Progenitor cell of endocrine pancreas (in vitro differentiated cells): ENCODE results near the gene GFAP. TPM values are rescaled to one million over a fixed set of nuclear protein-coding genes. Genes with fewer than 3 reads are reported as not detected.

ENCODE experiments used
- DNase-seq: peaks from one replicate; pipeline ENCODE4 v3.0.0; 2021; ENCODE audit warnings: low spot score; ENCODE audit not compliant: unreplicated experiment
- H3K27ac Mint-ChIP-seq: 2 replicates; pipeline ENCODE4 v1.8.0; 2021; ENCODE audit warnings: mild to moderate bottlenecking, moderate library complexity, mixed read lengths
- H3K27me3 Mint-ChIP-seq: 2 replicates; pipeline ENCODE4 v1.8.0; 2021; ENCODE audit warnings: mixed read lengths
- H3K36me3 Mint-ChIP-seq: 2 replicates; pipeline ENCODE4 v1.8.0; 2022; ENCODE audit warnings: mixed read lengths; ENCODE audit not compliant: insufficient read depth
- H3K4me1 Mint-ChIP-seq: 2 replicates; pipeline ENCODE4 v1.8.0; 2021; ENCODE audit warnings: low read depth, mixed read lengths
- H3K4me3 Mint-ChIP-seq: 2 replicates; pipeline ENCODE4 v1.8.0; 2021; ENCODE audit warnings: low read depth, mild to moderate bottlenecking, moderate library complexity, mixed read lengths
- H3K9me3 Mint-ChIP-seq: 2 replicates; pipeline ENCODE4 v1.8.0; 2021; ENCODE audit warnings: low read depth, mixed read lengths
- CTCF ChIP-seq: fragments of 200-600 bp; sonication (generic); IDR thresholded peaks from one replicate; pipeline ENCODE4 v1.5.0; 2021; ENCODE audit warnings: antibody characterized with exemption, mild to moderate bottlenecking; ENCODE audit not compliant: unreplicated experiment
- total RNA-seq: library from RNA; stranded (reverse); gene quantifications from 2 replicates; pipeline ENCODE4 v1.2.1, GENCODE V29; 2021

GFAP gene
- total RNA-seq, 1 donor from 2014 or later, result not detected

GRCh38 chr17:44942456-44942855 lies 27.2 kb upstream of the GFAP start:
- H3K27ac Mint-ChIP-seq, result no peak overlapping the region
- no peaks in the 10 kb centered on the region for H3K9me3 Mint-ChIP-seq
- DNase-seq, result no peak
- H3K4me3 Mint-ChIP-seq, result no peak overlapping the region
- no peak for TF ChIP-seq CTCF
- H3K4me1 Mint-ChIP-seq, result peaks cover 16% of the 10 kb centered on the region
- no peaks in the 10 kb centered on the region for H3K27me3 Mint-ChIP-seq
- peaks cover 10% of the 10 kb centered on the region for H3K36me3 Mint-ChIP-seq

DNA sequence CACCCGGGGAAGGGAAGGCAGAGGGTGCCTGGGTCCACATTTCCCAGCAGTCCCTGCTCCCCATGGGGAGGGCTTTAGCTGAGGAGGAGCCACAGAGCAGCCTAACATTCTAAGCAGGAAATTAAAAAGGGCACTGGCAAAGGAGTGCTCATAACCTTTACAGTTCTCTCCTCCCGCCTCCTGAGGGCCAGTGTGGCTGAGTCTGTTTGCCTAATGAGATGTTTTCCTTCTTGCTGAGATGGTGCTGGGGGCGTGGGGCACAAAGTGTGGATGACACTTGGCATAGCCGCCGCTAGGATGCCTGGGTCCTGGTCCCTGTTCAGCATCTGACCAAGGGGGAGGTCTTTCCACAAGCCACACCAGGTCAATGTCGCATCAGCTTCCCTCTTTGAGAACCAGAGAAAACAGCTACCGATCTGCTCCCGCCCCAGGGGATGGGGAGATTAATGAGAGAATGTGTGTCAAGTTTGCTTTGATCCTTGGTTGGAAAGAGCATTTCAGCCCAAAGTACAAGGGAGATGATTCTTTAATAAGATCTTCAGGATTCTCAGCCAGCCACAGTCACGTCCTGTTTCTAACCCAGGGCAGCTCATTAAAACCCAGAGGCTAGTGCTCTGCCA lies 26.5 kb upstream of the GFAP start:
- Mint-ChIP-seq H3K4me3 (no peak overlapping the region), H3K36me3 (peaks cover 12% of the 10 kb centered on the region), H3K27me3 (no peaks in the 10 kb centered on the region), H3K9me3 (no peaks in the 10 kb centered on the region), H3K27ac (no peak overlapping the region), H3K4me1 (peaks cover 15% of the 10 kb centered on the region)
- no peak for DNase-seq
- no peak for TF ChIP-seq CTCF

DNA sequence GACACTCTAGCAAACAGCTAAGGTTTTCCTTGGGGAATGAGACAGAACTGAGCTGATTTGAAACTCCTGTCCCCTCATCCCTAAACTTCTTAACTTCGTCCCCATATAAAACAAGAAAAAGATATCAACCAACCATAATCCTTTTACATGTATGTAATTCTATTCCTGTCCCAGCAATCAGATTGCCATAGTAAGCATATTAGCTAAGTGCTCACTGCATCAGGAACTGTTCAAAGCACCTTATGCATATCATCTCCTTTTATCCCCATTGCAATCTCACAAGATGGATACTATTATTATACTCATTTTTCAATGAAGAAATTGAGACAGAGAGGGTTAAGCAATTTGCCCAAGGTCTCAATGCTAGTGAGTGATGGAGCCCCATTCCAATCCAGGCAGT lies 25.5 kb upstream of the GFAP start:
- Mint-ChIP-seq H3K9me3 (no peaks in the 10 kb centered on the region), H3K27me3 (no peaks in the 10 kb centered on the region), H3K36me3 (peaks cover 12% of the 10 kb centered on the region), H3K27ac (peak overlapping the region; percentile 50), H3K4me3 (no peak overlapping the region), H3K4me1 (peaks cover 9% of the 10 kb centered on the region)
- TF ChIP-seq CTCF, result no peak
- no peak for DNase-seq

DNA sequence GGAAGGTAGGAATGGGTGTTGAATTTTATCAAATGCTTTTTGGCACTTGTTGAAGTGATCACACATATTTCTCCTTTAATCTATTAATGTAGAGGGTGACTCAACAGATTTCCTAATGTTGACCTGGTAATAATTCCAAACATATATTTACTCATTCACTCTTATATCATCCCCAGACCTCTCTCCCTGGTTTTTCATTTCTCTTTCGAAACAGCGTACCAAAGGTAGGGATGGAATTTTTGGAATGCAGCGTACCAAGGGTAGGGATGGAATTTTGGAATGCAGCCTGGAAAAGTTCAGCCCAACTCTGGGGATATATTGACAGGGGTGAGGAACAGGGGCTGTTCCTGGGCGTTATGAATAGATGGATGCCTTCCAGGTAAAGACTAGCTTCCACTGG lies 25.0 kb upstream of the GFAP start:
- Mint-ChIP-seq H3K36me3 (peaks cover 12% of the 10 kb centered on the region), H3K27ac (peak overlapping the region; percentile 50), H3K4me3 (no peak overlapping the region), H3K9me3 (no peaks in the 10 kb centered on the region), H3K4me1 (peaks cover 9% of the 10 kb centered on the region), H3K27me3 (no peaks in the 10 kb centered on the region)
- DNase-seq, result no peak
- TF ChIP-seq CTCF, result no peak

DNA sequence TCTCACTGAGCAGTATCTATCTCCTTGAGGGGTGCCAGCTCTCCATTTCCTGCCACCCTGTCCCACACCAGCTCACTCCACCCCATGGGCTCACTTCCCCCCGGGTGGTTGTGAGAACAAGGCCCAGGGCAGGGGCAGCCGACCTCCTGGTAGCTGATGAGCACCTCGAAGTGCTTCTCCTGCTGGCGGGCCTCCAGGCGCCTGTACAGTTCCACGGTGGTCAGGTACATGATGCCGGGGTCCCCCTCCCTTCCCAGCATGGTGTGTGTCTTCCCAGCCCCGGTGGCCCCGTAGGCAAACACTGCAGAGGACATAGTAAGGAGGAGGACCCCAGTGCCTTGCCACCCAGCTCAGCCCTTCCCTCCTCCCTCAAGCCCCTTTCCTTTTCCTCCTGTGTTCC lies 19.8 kb upstream of the GFAP start:
- Mint-ChIP-seq H3K4me1 (peaks cover 2% of the 10 kb centered on the region), H3K9me3 (no peaks in the 10 kb centered on the region), H3K36me3 (peaks cover 14% of the 10 kb centered on the region), H3K4me3 (no peak overlapping the region), H3K27me3 (no peaks in the 10 kb centered on the region), H3K27ac (no peak overlapping the region)
- TF ChIP-seq CTCF, result no peak
- DNase-seq, result no peak
